HS-27A (cell line): ENCODE results near the gene TSEN34.
"Not testable (repeated sequence)": the region's sequence is repeated elsewhere in the genome, so short reads cannot be mapped to it uniquely, and the experiment has no call there.

ENCODE experiments used
- DNase-seq: peaks from one replicate; pipeline ENCODE4 v3.0.0-alpha.2; 2012; ENCODE audit warnings: low read depth, missing footprints

TSEN34 gene

DNA sequence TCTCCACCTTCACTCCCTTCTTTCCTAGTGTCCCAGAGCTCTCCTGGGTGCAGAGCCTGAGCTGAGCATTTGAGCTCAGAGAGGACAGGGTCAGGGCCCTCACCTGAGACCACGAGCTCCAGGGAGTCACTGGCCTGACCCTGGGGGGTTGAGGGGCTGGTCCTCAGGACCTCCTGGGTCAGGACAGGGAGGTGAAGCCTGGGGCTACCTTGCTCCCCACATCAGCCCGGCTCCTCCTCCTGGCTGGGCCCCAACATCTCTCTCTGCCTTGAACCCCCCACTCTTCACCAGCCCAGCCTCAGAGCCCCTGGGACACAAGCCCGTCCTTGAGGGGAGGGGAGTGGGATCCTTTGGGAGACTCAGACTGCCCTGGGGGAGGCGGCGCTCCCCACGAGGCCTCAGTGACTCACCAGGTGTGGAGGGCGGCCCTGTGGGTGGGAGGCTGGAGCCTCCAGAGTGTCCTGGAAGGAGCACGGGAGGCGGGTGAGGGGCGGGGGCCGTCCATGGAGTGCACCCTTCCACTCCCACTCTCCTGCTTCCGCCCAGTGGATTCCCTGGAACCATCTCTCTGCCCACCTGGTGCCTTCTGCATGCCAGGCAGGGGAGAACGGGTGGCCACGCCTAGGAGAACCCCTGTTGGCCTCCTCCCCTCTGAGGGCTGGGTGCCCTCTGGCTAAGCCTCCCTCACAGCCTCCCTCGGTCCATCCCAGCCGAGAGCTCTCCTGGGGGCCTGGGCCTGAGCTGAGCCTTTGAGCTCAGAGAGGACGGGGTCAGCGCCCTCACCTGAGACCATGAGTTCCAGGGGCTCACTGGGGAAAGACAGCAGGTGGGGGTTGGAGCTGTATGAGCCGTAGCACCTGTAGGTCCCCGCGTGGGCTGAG, 48.6 kb downstream of the TSEN34 start:
- not testable (repeated sequence) for DNase-seq

GRCh38 chr19:54240372-54241336, 49.5 kb downstream of the TSEN34 start:
- DNase-seq: not testable (repeated sequence)

DNA sequence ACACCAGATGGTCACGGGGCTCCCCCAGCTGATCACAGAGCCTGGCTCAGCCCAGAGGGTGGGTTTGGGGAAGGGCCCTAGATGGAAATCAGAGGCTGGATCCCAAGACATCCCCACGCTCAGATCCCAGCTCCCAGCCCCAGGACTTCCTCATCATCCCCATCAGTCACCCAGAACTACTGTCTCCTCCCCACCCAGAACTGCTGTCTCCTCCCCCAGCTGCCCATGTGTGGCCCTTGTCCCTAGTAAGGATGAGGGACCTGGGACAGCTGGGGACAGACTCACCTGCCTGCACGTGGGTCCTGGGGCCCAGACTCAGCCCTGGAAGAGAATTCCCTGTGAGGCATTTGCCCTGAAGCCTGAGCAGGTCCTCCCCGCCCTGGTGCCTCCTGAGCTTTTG, 51.1 kb downstream of the TSEN34 start:
- not testable (repeated sequence) for DNase-seq

GRCh38 chr19:54242646-54243045, 51.5 kb downstream of the TSEN34 start, which contains the start of gene LILRA6:
Gene LILRA6, minus strand, starts transcription at chr19:54242790.
- DNase-seq: not testable (repeated sequence)

- DNase-seq: not testable (repeated sequence)
Measured at GRCh38 chr19:54243809-54244208, 52.7 kb downstream of the TSEN34 start.
